Ishikawa (cell line): ENCODE results near the gene FOXN3.

ENCODE experiments used
- CEBPB ChIP-seq: IDR thresholded peaks from 2 replicates; pipeline ENCODE4 v1.6.1; 2012
- CREB1 ChIP-seq: IDR thresholded peaks from 2 replicates; pipeline ENCODE4 v1.6.1; 2012; ENCODE audit warnings: low read depth
- EGR1 ChIP-seq: IDR thresholded peaks from 2 replicates; pipeline ENCODE4 v1.6.1; 2012
- EP300 ChIP-seq: IDR thresholded peaks from 2 replicates; pipeline ENCODE4 v1.6.1; 2012; ENCODE audit warnings: borderline replicate concordance
- FOXM1 ChIP-seq: IDR thresholded peaks from 2 replicates; pipeline ENCODE4 v1.6.1; 2012; ENCODE audit warnings: low read depth, borderline replicate concordance
- MAX ChIP-seq: IDR thresholded peaks from 2 replicates; pipeline ENCODE4 v1.6.1; 2012
- NFIC ChIP-seq: IDR thresholded peaks from 2 replicates; pipeline ENCODE4 v1.6.1; 2012
- RAD21 ChIP-seq: IDR thresholded peaks from 2 replicates; pipeline ENCODE4 v1.6.1; 2012; ENCODE audit warnings: low read depth
- REST ChIP-seq: IDR thresholded peaks from 2 replicates; pipeline ENCODE4 v1.6.1; 2012; ENCODE audit warnings: low read depth, mild to moderate bottlenecking
- TAF1 ChIP-seq: IDR thresholded peaks from 2 replicates; pipeline ENCODE4 v1.6.1; 2012; ENCODE audit warnings: low read depth, mild to moderate bottlenecking
- TCF12 ChIP-seq: IDR thresholded peaks from 2 replicates; pipeline ENCODE4 v1.6.1; 2012; ENCODE audit warnings: low read depth
- TEAD4 ChIP-seq: IDR thresholded peaks from 2 replicates; pipeline ENCODE4 v1.6.1; 2012
- USF1 ChIP-seq: IDR thresholded peaks from 2 replicates; pipeline ENCODE4 v1.6.1; 2012
- YY1 ChIP-seq: IDR thresholded peaks from 2 replicates; pipeline ENCODE4 v1.6.1; 2012; ENCODE audit warnings: low read depth
- ZBTB7A ChIP-seq: IDR thresholded peaks from 2 replicates; pipeline ENCODE4 v1.6.1; 2012; ENCODE audit warnings: low read depth

FOXN3 gene

DNA sequence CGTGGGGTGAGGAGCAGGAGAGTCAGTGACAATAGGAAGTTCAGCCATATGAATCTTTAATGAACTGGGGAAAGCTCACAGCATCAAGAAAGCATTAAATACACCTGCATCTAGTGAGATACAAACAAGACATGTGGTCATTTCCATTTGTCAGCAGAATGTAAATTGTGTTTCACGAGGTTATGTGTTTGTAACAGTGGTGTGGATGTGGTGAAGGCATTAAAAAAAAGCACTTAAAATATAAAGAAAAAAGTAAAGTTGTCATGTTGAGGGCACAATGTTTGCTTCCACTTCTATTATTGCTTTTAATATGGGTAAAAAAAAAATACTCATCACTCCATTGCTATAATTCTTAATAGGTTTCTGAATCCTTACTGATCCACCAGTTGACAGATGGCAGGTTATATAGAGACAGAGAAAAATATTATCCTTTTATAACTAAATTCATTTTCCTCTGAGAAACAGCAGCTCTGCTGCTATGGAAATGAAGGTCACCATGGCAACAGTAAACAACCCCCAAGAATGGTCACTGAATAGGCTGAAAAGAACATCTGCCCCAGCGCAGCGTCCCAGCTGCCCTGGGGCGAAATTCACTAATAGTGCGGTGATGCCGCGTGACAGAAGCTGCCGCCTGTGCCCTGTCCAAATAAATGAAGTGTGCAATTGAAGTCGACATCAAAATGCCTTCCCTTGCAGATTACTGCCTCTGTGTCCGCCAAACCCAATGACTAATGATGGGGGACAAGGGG lies 226.1 kb downstream of the FOXN3 start:
- TF ChIP-seq EGR1 (no peak), NFIC (no peak)

DNA sequence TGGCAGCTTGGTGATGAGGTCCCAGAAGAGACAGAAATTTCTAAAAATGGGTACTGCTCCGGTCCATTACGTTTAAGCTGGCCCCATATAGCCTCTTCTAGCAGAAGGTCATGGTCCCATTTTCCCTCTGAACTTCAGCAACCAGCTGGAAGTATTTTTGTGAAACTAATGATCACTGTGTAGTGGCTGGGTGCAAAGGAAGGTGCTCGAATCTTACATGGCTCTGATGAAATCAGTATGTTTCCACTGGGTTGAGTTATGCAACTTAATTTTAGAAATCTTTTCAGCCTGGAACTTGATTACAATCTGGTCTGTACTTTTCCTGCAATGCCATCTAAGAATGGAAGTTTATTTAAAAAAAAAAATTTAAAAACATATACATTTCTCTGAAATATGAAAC lies 228.5 kb downstream of the FOXN3 start:
- TF ChIP-seq USF1 (no peak), RAD21 (no peak), EGR1 (no peak), TAF1 (no peak), ZBTB7A (no peak), CEBPB (no peak), MAX (no peak), CREB1 (no peak), EP300 (no peak), TCF12 (no peak), REST (no peak), NFIC (no peak), FOXM1 (no peak), YY1 (no peak), TEAD4 (no peak)

DNA sequence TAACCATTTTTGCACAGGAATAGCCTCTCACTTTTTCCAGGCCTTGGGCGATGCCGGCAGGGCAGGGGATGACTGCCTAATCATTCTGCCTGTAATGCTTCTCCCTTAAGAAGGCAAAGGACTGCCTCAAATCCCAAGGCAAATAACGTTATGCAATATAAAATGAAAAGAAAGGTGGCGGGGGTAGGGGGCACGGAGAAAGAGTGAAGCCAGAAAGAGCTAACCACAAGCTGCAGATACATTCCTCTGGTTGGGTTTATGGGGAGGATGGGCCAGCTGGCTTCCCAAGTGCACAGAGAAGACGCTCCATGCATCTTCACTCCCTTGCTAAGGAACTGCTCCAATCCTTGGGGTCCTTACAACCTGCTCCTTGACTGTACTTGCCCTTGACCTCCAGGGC lies 229.5 kb downstream of the FOXN3 start:
- TF ChIP-seq RAD21: no peak
- TF ChIP-seq TCF12: no peak
- TF ChIP-seq EP300: no peak
- no peak for TF ChIP-seq EGR1
- no peak for TF ChIP-seq TEAD4
- no peak for TF ChIP-seq YY1

DNA sequence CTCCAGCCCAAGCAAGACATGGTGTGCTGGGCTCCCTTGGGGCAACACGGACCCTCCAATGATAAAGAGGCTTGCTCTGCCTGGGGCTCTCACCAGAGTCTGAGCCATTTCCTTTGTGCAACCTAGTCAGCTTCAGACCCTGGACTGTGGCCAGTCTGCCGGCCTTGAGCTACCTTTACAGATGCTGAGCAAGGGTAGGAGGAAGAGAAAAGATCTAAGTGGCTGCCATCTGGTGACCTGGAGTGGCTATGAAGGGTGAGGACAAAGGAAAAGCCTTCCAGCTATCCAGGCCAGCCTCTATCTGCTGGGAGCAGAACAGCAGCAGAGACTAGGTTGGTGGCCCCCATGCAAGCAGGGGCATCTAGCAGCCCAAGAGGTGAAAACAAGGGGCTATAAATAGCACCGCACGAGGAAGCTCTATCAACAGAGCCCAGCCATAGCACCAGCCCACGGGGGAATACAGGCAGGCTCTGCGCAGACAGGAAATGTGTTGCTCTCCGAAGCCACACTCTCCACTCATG lies 230.1 kb downstream of the FOXN3 start:
- no peak for TF ChIP-seq TEAD4
- no peak for TF ChIP-seq EP300
- no peak for TF ChIP-seq ZBTB7A
- no peak for TF ChIP-seq EGR1
- TF ChIP-seq FOXM1: no peak
- no peak for TF ChIP-seq NFIC
- no peak for TF ChIP-seq USF1
- no peak for TF ChIP-seq TCF12
- TF ChIP-seq MAX: no peak
- TF ChIP-seq TAF1: no peak
- no peak for TF ChIP-seq YY1
- TF ChIP-seq RAD21: no peak
- TF ChIP-seq CREB1: no peak
- TF ChIP-seq CEBPB: no peak
- no peak for TF ChIP-seq REST

DNA sequence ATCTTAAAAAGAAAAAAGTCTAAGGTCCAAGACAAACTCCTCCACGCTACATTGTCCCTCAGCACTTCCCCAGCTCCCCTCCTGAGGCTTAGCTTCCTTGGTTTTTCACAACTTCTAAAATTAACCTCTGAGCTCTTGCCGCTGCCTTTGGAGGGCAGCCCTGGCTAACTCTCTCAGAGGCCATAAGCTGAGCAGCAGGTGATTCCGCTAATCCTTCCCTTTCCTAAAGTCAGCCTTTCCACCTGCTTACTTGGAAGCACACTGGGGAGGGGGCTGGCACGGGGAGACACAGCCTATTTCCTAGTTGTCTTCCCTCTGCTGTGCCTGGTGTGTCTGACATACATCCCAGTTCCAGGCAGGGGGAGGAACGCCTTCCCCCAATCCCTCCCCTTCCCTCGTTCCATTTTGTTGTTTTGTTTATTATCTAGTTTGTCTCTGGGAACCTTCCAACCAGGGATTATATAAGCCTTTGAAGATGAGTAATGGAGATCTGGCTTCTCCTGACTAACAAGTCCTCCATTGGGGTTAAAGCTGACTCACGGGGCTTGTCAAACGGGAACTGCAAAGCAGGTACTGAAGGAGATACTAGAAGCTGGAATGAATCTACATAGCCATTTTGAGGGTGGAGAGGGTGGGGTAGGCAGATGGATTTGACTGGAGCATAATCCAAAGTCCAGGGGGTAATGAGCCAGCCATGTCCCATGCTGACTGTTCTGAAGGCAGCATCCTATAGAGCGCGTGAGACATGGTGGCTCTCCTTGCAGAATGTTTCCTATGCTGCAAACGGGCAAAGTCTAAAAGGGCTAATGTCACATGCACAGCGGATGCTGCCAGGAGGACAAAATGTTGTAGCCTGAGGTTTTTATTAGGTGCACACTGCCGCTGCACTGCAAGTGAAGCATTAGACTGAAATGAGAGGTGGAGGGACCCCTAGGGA lies 230.8 kb downstream of the FOXN3 start:
- TF ChIP-seq USF1: no peak
- no peak for TF ChIP-seq NFIC
- no peak for TF ChIP-seq YY1
- TF ChIP-seq ZBTB7A: no peak
- TF ChIP-seq EP300: no peak
- TF ChIP-seq TEAD4: no peak
- TF ChIP-seq TCF12: no peak
- no peak for TF ChIP-seq EGR1
- TF ChIP-seq CEBPB: no peak
- no peak for TF ChIP-seq FOXM1
- TF ChIP-seq RAD21: no peak
- TF ChIP-seq REST: no peak
- no peak for TF ChIP-seq MAX
- no peak for TF ChIP-seq CREB1
- no peak for TF ChIP-seq TAF1
